ENCODE results near the gene GK.
A peak's percentile ranks its signal among the peaks of the same experiment; 100 is the strongest.

Gene GK

DNA sequence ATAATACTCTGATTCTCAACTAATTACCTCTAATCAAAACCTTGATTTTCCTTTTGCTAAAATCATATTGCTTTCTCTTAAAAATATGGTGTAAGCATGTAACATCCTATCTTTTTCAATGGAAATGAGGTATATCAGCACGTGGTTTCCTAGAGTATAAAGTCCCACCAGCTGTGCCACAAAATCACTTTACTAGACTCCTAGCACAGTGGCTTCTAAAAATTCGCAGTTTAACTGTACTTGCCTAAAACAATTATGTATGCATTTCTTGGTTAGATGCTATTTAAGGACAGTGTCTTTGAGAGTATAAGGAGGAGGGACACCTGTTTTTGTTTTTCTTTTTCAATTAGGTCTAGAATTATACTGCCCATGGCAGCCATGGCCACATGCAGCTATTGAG lies 62.8 kb downstream of the GK start:
- no peak overlapping the region for H3K4me3 ChIP-seq (ENCODE audit: control insufficient read depth, low read depth, low read length)
- TF ChIP-seq, protein P1, sequence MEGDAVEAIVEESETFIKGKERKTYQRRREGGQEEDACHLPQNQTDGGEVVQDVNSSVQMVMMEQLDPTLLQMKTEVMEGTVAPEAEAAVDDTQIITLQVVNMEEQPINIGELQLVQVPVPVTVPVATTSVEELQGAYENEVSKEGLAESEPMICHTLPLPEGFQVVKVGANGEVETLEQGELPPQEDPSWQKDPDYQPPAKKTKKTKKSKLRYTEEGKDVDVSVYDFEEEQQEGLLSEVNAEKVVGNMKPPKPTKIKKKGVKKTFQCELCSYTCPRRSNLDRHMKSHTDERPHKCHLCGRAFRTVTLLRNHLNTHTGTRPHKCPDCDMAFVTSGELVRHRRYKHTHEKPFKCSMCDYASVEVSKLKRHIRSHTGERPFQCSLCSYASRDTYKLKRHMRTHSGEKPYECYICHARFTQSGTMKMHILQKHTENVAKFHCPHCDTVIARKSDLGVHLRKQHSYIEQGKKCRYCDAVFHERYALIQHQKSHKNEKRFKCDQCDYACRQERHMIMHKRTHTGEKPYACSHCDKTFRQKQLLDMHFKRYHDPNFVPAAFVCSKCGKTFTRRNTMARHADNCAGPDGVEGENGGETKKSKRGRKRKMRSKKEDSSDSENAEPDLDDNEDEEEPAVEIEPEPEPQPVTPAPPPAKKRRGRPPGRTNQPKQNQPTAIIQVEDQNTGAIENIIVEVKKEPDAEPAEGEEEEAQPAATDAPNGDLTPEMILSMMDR (conservative IDR thresholded peaks at IDR 0.05; ENCODE audit: control insufficient read depth, insufficient read depth, low read depth, low read length) = no peak
- no peak for DNase-seq (ENCODE audit: low read depth)

DNA sequence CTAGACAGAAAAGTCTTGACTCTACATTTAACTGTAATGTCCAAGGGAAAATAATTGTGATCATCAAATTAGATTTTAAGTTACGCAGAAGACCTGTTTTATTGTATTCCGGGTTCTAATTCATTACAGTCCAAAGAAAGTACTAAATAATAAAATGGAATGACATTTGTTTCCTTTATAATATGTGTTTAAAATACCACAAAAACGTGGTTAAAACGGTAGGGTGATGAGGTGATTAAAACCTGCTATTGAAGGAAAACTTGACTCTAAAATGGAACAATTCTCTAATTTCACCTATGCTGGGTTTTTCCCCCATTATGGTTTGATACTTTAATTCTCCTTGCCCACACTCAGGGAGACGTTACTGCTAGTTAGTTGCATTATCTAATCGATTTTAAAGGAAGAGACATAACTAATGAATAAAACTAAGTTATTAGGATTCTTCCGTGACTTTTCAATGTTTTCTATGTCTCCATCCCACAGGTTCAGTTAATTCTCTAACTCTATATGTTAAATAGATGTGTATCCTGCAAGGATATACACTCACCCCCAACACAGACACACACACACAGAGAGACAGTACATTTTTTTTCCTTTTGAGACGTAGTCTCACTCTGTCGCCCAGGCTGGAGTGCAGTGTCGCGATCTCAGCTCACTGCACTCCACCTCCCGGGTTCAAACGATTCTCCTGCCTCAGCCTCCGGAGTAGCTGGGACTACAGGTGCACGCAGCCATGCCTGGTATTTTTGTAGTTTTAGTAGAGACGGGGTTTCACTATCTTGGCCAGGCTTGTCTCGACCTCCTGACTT lies 80.8 kb downstream of the GK start:
- no peak overlapping the region for H3K4me3 ChIP-seq (ENCODE audit: control insufficient read depth, low read depth, low read length)
- TF ChIP-seq, protein P1 (conservative IDR thresholded peaks at IDR 0.05; ENCODE audit: control insufficient read depth, insufficient read depth, low read depth, low read length) = no peak
- no peak for DNase-seq (ENCODE audit: low read depth)

DNA sequence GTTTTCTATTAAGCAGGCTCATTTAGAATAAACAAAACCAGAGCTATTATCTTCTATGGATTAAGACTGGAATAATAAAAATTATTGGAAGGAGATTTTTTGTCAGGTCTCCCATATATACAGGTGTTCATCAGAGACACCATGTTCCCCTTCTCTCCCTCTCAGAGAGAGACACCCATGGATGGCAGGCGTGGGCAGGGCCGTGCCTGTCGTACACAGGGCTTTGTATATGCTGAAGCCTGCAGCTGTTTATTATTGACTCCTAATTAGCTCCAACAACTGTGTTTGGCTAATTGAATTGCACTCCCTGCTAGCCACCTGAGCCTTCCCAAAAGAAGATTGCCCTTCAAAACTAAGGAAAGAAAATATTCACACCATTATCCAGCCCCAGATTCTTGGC lies 81.6 kb downstream of the GK start:
- no peak for DNase-seq (ENCODE audit: low read depth)
- TF ChIP-seq, protein P1 (conservative IDR thresholded peaks at IDR 0.05; ENCODE audit: control insufficient read depth, insufficient read depth, low read depth, low read length) = no peak
- no peak overlapping the region for H3K4me3 ChIP-seq (ENCODE audit: control insufficient read depth, low read depth, low read length)

DNA sequence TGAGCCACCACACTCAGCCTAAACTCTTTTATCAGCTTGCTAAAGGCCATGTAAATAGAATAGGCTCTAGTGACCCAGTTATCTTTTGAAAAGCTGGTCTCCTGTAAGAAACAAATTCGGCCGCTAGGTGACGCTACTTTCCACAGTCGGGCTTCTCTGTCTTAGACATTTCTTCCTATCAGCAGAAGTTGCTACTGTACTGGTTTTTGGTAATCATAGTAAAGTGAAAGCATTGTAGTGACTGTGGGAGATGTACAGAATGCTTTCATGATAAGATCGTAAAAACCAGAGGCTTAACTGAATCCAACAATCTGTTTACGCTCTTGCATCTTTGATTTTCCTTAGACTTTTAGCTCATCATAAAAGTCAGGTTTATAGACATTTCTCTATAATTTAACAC lies 82.6 kb downstream of the GK start:
- peak; percentile 62 for DNase-seq (ENCODE audit: low read depth)
- TF ChIP-seq, protein P1 (conservative IDR thresholded peaks at IDR 0.05; ENCODE audit: control insufficient read depth, insufficient read depth, low read depth, low read length) = peak; percentile 83
- H3K4me3 ChIP-seq (ENCODE audit: control insufficient read depth, low read depth, low read length) = no peak overlapping the region

DNA sequence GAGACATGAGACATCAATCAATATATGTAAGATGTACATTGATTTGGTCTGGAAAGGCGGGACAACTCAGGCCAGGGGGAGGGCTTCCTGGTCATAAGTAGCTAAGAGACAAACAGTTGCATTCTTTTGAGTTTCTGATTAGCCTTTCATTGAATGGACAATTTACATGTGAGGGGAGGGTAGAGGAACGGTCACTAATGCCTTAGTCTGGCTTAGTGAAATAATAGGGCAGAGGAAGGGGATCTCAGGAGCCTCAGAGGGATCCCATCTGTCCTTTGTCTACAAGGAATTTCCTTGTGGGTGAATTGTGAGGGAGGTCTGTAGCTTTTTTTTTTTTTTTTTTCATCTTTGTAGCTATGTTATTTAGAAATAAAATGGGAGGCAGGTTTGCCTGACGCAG lies 88.3 kb downstream of the GK start:
- H3K4me3 ChIP-seq (ENCODE audit: control insufficient read depth, low read depth, low read length) = no peak overlapping the region
- TF ChIP-seq, protein P1 (conservative IDR thresholded peaks at IDR 0.05; ENCODE audit: control insufficient read depth, insufficient read depth, low read depth, low read length) = no peak
- DNase-seq (ENCODE audit: low read depth) = no peak

DNA sequence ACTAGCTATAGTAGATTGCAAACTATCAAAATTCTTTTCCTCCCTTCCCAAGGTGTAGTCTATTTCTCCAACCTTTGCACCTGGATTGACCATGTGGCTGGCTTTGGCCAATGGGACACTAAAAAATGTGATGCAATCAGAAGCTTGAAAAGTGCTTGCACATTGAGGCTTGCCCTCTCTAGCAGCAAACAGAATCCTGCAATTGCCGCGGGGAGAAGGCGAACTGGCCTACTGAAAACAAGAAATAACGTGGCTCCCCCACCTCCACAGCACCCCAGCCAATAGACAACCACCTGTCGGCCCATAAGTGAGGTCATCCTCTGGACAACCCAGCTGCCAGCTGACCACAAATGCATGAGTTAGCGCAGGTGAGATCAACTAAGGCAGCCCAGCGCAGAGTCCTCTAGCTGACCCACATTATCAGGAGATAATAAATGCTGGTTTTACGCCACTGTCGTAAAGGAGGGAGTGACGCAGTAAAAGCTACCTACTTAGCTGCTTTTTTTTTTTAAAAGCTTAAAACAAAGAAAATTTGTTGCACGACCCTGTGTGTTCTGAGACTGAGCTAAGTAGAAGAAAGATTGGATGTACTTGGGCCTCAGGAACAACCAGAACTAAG lies 95.2 kb downstream of the GK start:
- TF ChIP-seq, protein P1 (conservative IDR thresholded peaks at IDR 0.05; ENCODE audit: control insufficient read depth, insufficient read depth, low read depth, low read length) = no peak
- no peak overlapping the region for H3K4me3 ChIP-seq (ENCODE audit: control insufficient read depth, low read depth, low read length)
- DNase-seq (ENCODE audit: low read depth) = no peak
